HepG2 (cell line): ENCODE results near the gene GPBAR1. TPM values are rescaled to one million over a fixed set of nuclear protein-coding genes. Genes with fewer than 3 reads are reported as not detected.

Experiments used
- AFF4 ChIP-seq: sonication (generic); formaldehyde crosslinking; IDR thresholded peaks from 2 replicates; pipeline ENCODE4 v1.4.0; 2020; ENCODE audit warnings: missing genetic modification reagents
- CBX5 ChIP-seq: sonication (generic); formaldehyde crosslinking; IDR thresholded peaks from 2 replicates; pipeline ENCODE4 v1.4.0; 2020; ENCODE audit warnings: missing genetic modification reagents, borderline replicate concordance
- CHD2 ChIP-seq: IDR thresholded peaks from 2 replicates; pipeline ENCODE4 v1.6.1; 2011; ENCODE audit warnings: low read depth, low read length, improper control_type of control experiment
- DR1 ChIP-seq: sonication (generic); formaldehyde crosslinking; IDR thresholded peaks from 2 replicates; pipeline ENCODE4 v1.8.0; 2021; ENCODE audit warnings: mild to moderate bottlenecking, missing genetic modification reagents, inconsistent platforms
- FOXP4 ChIP-seq: sonication (generic); formaldehyde crosslinking; IDR thresholded peaks from 2 replicates; pipeline ENCODE4 v1.4.0; 2020; ENCODE audit warnings: missing genetic modification reagents
- KAT7 ChIP-seq: IDR thresholded peaks from 2 replicates; pipeline ENCODE4 v1.6.1; 2018; ENCODE audit warnings: borderline replicate concordance, missing compliant biosample characterization
- TBX3 ChIP-seq: fragments of 450-650 bp; IDR thresholded peaks from 2 replicates; pipeline ENCODE4 v1.6.1; 2017; ENCODE audit warnings: antibody characterized with exemption, mild to moderate bottlenecking, inconsistent platforms, borderline replicate concordance
- ZBTB10 ChIP-seq: sonication (generic); formaldehyde crosslinking; IDR thresholded peaks from 2 replicates; pipeline ENCODE4 v1.4.0; 2020; ENCODE audit warnings: missing genetic modification reagents, borderline replicate concordance
- ZBTB37 ChIP-seq: sonication (generic); formaldehyde crosslinking; IDR thresholded peaks from 2 replicates; pipeline ENCODE4 v1.4.0; 2020; ENCODE audit warnings: mild to moderate bottlenecking, missing genetic modification reagents
- ZBTB4 ChIP-seq: sonication (generic); formaldehyde crosslinking; IDR thresholded peaks from 2 replicates; pipeline ENCODE4 v1.4.0; 2020; ENCODE audit warnings: missing genetic modification reagents, mild to moderate bottlenecking, borderline replicate concordance
- ZBTB42 ChIP-seq: sonication (generic); formaldehyde crosslinking; IDR thresholded peaks from 2 replicates; pipeline ENCODE4 v1.5.0; 2020; ENCODE audit warnings: mild to moderate bottlenecking, missing genetic modification reagents
- ZNF326 ChIP-seq: sonication (generic); formaldehyde crosslinking; IDR thresholded peaks from 2 replicates; pipeline ENCODE4 v1.4.0; 2020; ENCODE audit warnings: missing genetic modification reagents, borderline replicate concordance
- ZNF7 ChIP-seq: IDR thresholded peaks from 2 replicates; pipeline ENCODE4 v1.6.1; 2016; ENCODE audit warnings: missing biosample characterization, missing genetic modification reagents
- polyA plus RNA-seq, 8 experiments: library from polyadenylated mRNA; depleted of rRNA in 3 of 8; stranded (reverse) in 7 of 8; unstranded in 1 of 8; fragments of >200 nt; fragmentation: Illumina TruSeq in 4 of 8; extraction: Trizol in 4 of 8; gene quantifications; 2 replicates each; pipeline versions ENCODE4 v1.2.1 to v1.2.3, GENCODE V29; 2011 to 2016; ENCODE audit warnings: low read depth in 4 of 8, missing spikeins in 1 of 8, mixed read lengths in 1 of 8; ENCODE audit not compliant: insufficient read depth in 1 of 8
- total RNA-seq, 5 experiments: library from RNA; depleted of rRNA; stranded (reverse); fragments of >200 nt; fragmentation: Illumina TruSeq; extraction: Trizol; gene quantifications; 2 replicates each; pipeline ENCODE4 v1.2.3, GENCODE V29; 2016; ENCODE audit warnings: low read depth in 1 of 5

Gene GPBAR1
- total and polyA plus RNA-seq, 2 of the 13 experiments (the other 11 are each of a cell fraction or from before 2014, with no cell fraction given), result 0.05 to 0.09 TPM

- TF ChIP-seq AFF4 (CRISPR knock-in tag), result no peak
- no peak for TF ChIP-seq ZBTB10
- no peak for TF ChIP-seq ZNF7 (CRISPR knock-in tag)
- TF ChIP-seq CHD2, result no peak
- TF ChIP-seq CBX5 (CRISPR knock-in tag), result peak; percentile 39; the same call in 1 of the 2 replicates
- no peak; the same call in 1 of the 2 replicates for TF ChIP-seq FOXP4 (CRISPR knock-in tag)
- 0 out of 2 replicates have a peak, but pooled peaks have one; percentile 46 for TF ChIP-seq ZBTB4 (CRISPR knock-in tag)
- no peak; the same call in 1 of the 2 replicates for TF ChIP-seq DR1 (CRISPR knock-in tag)
- TF ChIP-seq TBX3, result no peak
- TF ChIP-seq ZBTB37 (CRISPR knock-in tag), result no peak
- TF ChIP-seq ZNF326, result no peak
- TF ChIP-seq ZBTB42, result no peak; the same call in 1 of the 2 replicates
- TF ChIP-seq KAT7 (CRISPR knock-in tag), result no peak; the same call in 1 of the 2 replicates
Observed at GRCh38 chr2:218292048-218293014, 31.5 kb downstream of the GPBAR1 start, which contains the start of gene TMBIM1 (continued).
